Measurements from ENCODE around the gene SHROOM4.

SHROOM4 gene

DNA sequence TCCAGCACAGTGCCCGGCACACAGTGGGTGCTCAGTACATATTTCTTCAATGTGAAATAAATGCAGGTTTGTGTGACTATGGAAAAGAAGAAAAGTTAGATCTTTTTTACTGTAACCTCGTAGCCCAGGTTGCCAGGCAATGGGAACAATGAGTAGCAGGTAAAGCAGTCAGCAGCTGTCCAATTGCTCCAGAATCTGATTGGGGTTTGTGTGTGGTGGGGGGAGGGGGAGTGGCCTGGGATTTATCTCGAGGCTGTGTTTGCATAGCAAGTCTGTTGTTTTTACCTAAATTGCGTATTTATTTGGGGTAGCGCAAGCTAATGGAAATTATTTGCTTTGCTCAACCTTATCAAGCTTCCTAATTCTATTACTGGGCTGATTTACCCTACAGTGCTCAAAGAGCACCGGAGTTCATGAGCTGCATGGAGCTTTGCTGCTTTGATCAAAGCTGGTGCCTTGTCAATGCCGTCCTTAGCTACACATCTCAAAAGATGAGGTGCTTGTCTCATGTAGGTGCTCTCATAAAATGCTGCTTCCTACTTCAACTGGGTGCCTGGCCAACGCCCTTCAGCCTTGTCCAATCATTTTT lies 198.3 kb downstream of the SHROOM4 start:
- DNase-seq (ENCODE audit: low read depth in 2 of 2): no peak

GRCh38 chrX:50614460-50614859 lies 199.5 kb downstream of the SHROOM4 start:
- DNase-seq (ENCODE audit: low read depth in 2 of 2): no peak

- DNase-seq (ENCODE audit: low read depth in 2 of 2): no peak
Observed at GRCh38 chrX:50613846-50614245, 200.1 kb downstream of the SHROOM4 start.

- DNase-seq (ENCODE audit: low read depth in 2 of 2): no peak
Observed at GRCh38 chrX:50609796-50610195, 204.2 kb downstream of the SHROOM4 start.

GRCh38 chrX:50606300-50606950 lies 207.6 kb downstream of the SHROOM4 start:
- DNase-seq (ENCODE audit: low read depth in 2 of 2): no peak

DNA sequence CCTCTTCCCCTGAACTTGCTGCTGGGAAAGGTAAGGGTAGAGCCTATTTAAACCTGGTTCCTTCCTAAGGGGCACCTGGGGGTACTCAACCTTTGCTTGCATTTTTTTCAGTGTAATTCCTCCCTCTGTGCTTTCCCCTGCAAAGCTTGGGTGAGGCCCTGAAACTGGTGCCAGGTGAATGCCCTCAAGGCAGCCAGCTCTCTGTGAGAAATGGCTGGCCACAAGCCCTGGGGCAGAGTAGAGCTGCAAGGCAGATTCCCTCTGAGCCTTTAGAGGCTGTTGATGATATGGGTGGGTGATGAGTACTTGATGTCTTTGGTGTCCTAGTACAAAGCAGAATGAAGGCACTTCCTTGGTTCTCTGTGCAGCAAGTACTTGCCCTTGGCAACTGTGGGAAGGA lies 217.9 kb downstream of the SHROOM4 start:
- DNase-seq (ENCODE audit: low read depth in 2 of 2): no peak

DNA sequence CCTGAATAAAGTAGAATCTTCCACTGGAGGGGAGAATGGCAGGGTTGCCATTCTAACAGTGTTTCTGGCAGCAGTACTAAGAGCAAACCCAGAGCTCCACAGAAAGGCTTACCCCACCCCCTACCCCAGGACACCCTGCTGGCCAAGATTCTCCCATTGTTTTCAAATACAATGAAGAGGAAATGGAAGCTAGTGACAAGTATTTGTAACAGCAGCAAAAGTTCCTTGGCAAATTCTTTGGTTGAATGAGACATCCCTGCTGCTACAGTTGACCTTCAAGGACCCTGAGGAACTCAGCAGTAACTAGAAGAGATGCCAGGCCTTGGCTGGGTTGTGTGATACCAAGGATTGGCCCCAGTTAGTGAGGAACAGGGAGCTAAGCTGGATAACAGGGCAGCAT lies 219.2 kb downstream of the SHROOM4 start:
- no peak for DNase-seq (ENCODE audit: low read depth in 2 of 2)

- DNase-seq (ENCODE audit: low read depth in 2 of 2): no peak
Observed at GRCh38 chrX:50586980-50587379, 227.0 kb downstream of the SHROOM4 start.

- no peak for DNase-seq (ENCODE audit: low read depth in 2 of 2)
Observed at GRCh38 chrX:50586407-50586806, 227.6 kb downstream of the SHROOM4 start.

- no peak for DNase-seq (ENCODE audit: low read depth in 2 of 2)
Observed at GRCh38 chrX:50581405-50581804, 232.6 kb downstream of the SHROOM4 start.

GRCh38 chrX:50579955-50580354 lies 234.0 kb downstream of the SHROOM4 start:
- DNase-seq (ENCODE audit: low read depth in 2 of 2): no peak

DNA sequence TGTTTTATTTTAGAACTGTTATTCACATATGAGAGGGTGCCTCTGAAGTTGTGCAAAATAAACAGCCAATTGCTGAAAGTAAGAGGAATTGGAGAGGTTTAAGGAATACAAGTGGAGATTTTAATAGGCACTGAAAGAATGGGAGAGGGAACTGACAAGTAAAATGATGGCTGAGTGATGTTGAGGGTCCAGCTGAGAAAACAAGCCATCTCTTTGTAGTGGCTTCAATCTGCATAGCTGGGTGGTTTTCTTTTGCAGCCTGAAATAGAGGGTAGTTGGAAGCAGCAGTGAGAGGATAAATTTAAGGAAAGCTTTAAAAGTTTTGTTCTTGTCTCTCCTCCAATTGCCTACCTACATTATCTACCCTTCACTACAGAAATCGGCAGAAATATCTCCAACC lies 236.7 kb downstream of the SHROOM4 start:
- no peak for DNase-seq (ENCODE audit: low read depth in 2 of 2)

GRCh38 chrX:50567636-50568035 lies 246.4 kb downstream of the SHROOM4 start:
- no peak for DNase-seq (ENCODE audit: low read depth in 2 of 2)

DNA sequence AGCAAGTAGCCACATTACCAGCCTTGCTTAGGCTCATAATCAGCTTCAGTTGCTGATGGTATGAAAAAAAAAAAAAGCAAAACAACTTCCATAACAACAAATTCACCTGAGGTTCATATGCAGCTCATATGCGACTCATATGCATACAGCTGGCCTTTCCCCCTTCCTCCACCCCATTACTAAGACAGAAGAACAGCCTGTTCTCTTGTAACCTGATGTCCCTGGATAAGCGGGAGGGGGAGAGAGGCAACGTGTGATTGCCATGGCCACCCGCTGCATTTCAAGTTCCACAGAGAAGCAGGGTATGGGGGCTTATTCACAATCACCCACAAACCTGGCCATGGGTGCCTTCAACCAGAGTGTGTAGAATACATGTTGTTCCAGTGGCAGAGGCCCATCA lies 248.3 kb downstream of the SHROOM4 start:
- no peak for DNase-seq (ENCODE audit: low read depth in 2 of 2)

Data from stimulated activated CD8-positive, alpha-beta memory T cell treated with anti-CD3 and anti-CD28 coated beads, Interleukin-7, amount 100 ng/mL, for 1 hour (primary cell).